Suprapubic skin (tissue), 4 donors: ENCODE measurements around the gene MYH14. TPM values are rescaled to one million over a fixed set of nuclear protein-coding genes. Genes with fewer than 3 reads are reported as not detected.

Experiments used
- DNase-seq, 2 donors: peaks; one replicate each; pipeline ENCODE4 v3.0.0-alpha.2; 2019; ENCODE audit warnings: low spot score in 2 of 2
- H3K27ac ChIP-seq: fragments of 200-600 bp; sonication (generic); one replicate; pipeline ENCODE4 v1.5.1; 2019
- H3K27me3 ChIP-seq: fragments of 200-600 bp; sonication (generic); one replicate; pipeline ENCODE4 v1.5.1; 2019
- H3K36me3 ChIP-seq: fragments of 200-600 bp; sonication (generic); one replicate; pipeline ENCODE4 v1.5.1; 2019
- H3K4me1 ChIP-seq: fragments of 200-600 bp; sonication (generic); one replicate; pipeline ENCODE4 v1.5.1; 2019
- H3K4me3 ChIP-seq: fragments of 200-600 bp; sonication (generic); one replicate; pipeline ENCODE4 v1.5.1; 2019; ENCODE audit warnings: mild to moderate bottlenecking
- H3K9me3 ChIP-seq: fragments of 200-600 bp; sonication (generic); one replicate; pipeline ENCODE4 v1.5.1; 2019
- EP300 ChIP-seq: sonication (generic); formaldehyde crosslinking; IDR thresholded peaks from one replicate; pipeline ENCODE4 v1.6.1; 2017; ENCODE audit warnings: antibody characterized with exemption
- POLR2A ChIP-seq, 2 donors: fragments of 450-650 bp; IDR thresholded peaks; one replicate each; pipeline ENCODE4 v1.6.1; 2017; ENCODE audit warnings: antibody characterized with exemption in 2 of 2, mild to moderate bottlenecking in 2 of 2, moderate library complexity in 2 of 2
- POLR2AphosphoS5 ChIP-seq, 3 donors: sonication (generic); formaldehyde crosslinking; IDR thresholded peaks; one replicate each; pipeline ENCODE4 v1.6.1; 2017; ENCODE audit warnings: antibody characterized with exemption in 3 of 3
- WGBS: methylation state at CpG from one replicate; pipeline ENCODE4 v1.1.5; 2018; 5-methylcytosine and 5-hydroxymethylcytosine counted together
- total RNA-seq, 4 donors: library from RNA; depleted of rRNA; stranded (reverse); fragments of >200 nt; gene quantifications; one replicate each; pipeline ENCODE4 v1.1.0, GENCODE V29; 2016
- TF ChIP-seq, protein P1 (sequence below), 2 donors: fragments of 200-600 bp in 1 of 2; fragments of 450-650 bp in 1 of 2; sonication (generic) in 1 of 2; IDR thresholded peaks; one replicate each; pipeline ENCODE4 v1.5.1; 2016 to 2019; ENCODE audit warnings: antibody characterized with exemption in 2 of 2, mild to moderate bottlenecking in 1 of 2, moderate library complexity in 1 of 2

The MYH14 gene
- total RNA-seq, 4 donors from 2014 or later, result 84.8 to 116 (median 104) TPM

DNA sequence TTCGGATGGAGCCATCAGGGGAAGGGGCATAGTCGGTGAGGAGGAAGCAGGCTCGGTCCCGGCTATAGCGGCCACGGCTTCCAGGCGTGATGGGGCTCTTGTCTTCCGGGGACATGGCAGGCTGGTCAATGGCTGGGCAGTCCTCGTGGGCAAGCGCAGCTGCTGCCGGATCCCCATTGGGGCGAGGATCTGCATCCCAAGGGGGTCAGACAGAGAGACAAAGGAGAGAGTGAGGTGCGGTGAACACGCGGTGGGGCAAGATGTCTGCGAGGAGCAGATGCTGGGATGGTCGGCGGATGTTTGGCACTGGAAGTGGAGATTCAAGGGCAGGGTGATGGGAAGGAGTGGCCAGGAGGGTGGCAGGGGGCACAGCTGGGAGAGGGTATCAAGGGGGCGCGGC, 117.2 kb downstream of the MYH14 start:
- peaks cover 30% of the 10 kb centered on the region for H3K27me3 ChIP-seq
- no peaks in the 10 kb centered on the region for H3K36me3 ChIP-seq
- DNase-seq, result no peak
- TF ChIP-seq EP300 (no peak), POLR2A (IDR thresholded peaks at IDR 0.05) (no peak), POLR2AphosphoS5 (IDR thresholded peaks at IDR 0.05) (no peak)
- TF ChIP-seq, protein P1, sequence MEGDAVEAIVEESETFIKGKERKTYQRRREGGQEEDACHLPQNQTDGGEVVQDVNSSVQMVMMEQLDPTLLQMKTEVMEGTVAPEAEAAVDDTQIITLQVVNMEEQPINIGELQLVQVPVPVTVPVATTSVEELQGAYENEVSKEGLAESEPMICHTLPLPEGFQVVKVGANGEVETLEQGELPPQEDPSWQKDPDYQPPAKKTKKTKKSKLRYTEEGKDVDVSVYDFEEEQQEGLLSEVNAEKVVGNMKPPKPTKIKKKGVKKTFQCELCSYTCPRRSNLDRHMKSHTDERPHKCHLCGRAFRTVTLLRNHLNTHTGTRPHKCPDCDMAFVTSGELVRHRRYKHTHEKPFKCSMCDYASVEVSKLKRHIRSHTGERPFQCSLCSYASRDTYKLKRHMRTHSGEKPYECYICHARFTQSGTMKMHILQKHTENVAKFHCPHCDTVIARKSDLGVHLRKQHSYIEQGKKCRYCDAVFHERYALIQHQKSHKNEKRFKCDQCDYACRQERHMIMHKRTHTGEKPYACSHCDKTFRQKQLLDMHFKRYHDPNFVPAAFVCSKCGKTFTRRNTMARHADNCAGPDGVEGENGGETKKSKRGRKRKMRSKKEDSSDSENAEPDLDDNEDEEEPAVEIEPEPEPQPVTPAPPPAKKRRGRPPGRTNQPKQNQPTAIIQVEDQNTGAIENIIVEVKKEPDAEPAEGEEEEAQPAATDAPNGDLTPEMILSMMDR (IDR thresholded peaks at IDR 0.05), result no peak
- WGBS, result 89% methylated on average over 20 of the region's 20 CpGs
- H3K4me1 ChIP-seq, result peaks cover 17% of the 10 kb centered on the region
- H3K27ac ChIP-seq, result no peak overlapping the region
- H3K9me3 ChIP-seq, result no peaks in the 10 kb centered on the region
- no peak overlapping the region for H3K4me3 ChIP-seq

- WGBS, result 83% methylated on average over 3 of the region's 4 CpGs
- Histone ChIP-seq H3K4me1 (peaks cover 25% of the 10 kb centered on the region), H3K27me3 (peaks cover 24% of the 10 kb centered on the region), H3K9me3 (no peaks in the 10 kb centered on the region), H3K4me3 (no peak overlapping the region), H3K27ac (no peak overlapping the region), H3K36me3 (no peaks in the 10 kb centered on the region)
- DNase-seq, result no peak
- TF ChIP-seq POLR2AphosphoS5 (IDR thresholded peaks at IDR 0.05) (no peak), POLR2A (IDR thresholded peaks at IDR 0.05) (no peak), EP300 (no peak)
- TF ChIP-seq, protein P1 (IDR thresholded peaks at IDR 0.05), result no peak
Measured at GRCh38 chr19:50321831-50322230, 118.4 kb downstream of the MYH14 start.

DNA sequence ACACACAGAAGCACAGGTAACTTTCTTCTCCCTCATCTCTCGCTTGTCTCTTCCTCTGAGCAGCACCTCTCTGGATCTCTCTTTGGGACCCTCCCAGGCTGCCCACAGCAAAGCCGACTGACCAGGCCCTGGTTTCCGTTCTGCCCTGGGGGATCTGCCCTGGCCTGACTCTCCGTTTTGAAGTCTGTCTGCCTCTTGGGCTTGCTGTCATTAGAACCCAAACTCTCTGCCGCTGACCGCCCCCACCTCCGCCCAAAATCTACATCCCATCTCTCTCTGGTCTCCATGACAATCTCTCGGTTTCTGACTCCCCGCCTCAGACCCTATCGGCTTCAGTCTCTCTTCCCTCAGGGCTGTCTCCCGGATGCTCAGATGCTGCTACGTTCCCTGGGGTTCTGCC, 118.8 kb downstream of the MYH14 start:
- Histone ChIP-seq H3K27me3 (peaks cover 24% of the 10 kb centered on the region), H3K27ac (no peak overlapping the region), H3K4me3 (no peak overlapping the region), H3K36me3 (no peaks in the 10 kb centered on the region), H3K4me1 (peaks cover 25% of the 10 kb centered on the region), H3K9me3 (no peaks in the 10 kb centered on the region)
- TF ChIP-seq, protein P1 (IDR thresholded peaks at IDR 0.05), result no peak
- no peak for TF ChIP-seq EP300
- no peak for TF ChIP-seq POLR2AphosphoS5 (IDR thresholded peaks at IDR 0.05)
- no peak for TF ChIP-seq POLR2A (IDR thresholded peaks at IDR 0.05)
- DNase-seq, result no peak
- WGBS, result 79% methylated on average over 12 of the region's 12 CpGs

DNA sequence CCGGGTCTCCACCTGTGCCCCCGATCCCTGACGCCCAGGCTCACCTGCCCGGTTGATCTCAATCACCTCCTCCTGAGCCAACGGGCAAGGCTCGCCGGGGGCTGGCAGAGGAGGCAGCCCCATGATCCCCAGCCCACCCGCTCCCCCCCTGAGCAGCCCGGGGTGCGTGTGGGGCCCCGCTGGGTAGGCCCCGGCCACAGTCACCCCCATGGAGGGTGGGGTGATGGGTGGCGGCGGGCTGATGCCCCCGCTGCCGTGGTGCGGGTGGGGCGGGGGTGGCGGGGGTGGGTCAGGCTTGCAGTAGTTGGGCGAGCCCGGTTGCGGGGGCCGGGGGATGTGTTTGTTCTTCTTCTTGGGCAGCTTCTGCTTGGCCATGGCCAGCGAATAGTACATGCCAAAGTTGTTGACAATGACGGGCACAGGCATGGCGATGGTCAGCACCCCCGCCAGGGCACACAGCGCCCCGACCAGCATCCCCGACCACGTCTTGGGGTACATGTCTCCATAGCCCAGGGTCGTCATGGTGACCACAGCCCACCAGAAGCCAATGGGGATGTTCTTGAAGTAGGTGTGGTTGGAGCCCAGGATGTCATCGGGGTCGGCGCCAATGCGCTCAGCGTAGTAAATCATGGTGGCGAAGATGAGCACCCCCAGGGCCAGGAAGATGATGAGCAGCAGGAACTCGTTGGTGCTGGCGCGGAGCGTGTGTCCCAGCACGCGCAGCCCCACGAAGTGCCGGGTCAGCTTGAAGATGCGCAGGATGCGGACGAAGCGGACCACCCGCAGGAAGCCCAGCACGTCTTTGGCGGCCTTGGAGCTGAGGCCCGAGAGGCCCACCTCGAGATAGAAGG, 119.7 kb downstream of the MYH14 start:
- no peak for DNase-seq
- WGBS, result 94% methylated on average over 29 of the region's 55 CpGs
- TF ChIP-seq POLR2A (IDR thresholded peaks at IDR 0.05) (no peak), POLR2AphosphoS5 (IDR thresholded peaks at IDR 0.05) (no peak), EP300 (no peak)
- TF ChIP-seq, protein P1 (IDR thresholded peaks at IDR 0.05), result no peak
- peaks cover 26% of the 10 kb centered on the region for H3K27me3 ChIP-seq
- no peak overlapping the region for H3K27ac ChIP-seq
- no peaks in the 10 kb centered on the region for H3K36me3 ChIP-seq
- peaks cover 31% of the 10 kb centered on the region for H3K4me1 ChIP-seq
- H3K9me3 ChIP-seq, result no peaks in the 10 kb centered on the region
- H3K4me3 ChIP-seq, result no peak overlapping the region

DNA sequence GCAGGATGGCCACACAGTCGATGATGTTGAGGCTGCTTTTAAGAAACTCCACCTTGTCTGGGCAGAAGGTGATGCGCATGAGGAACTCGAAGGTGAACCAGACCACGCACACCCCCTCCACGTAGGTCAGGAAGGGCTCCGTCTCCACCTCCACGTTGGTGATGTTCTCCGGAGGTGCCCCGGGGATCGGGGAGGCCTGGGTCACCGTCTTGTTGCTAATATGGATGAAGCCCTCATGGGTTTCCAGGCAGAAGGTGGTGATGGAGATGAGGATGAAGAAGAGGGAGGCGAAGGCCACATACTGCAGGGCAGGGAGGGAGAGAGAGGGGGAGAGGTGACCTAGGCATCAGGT, 120.3 kb downstream of the MYH14 start:
- WGBS, result 89% methylated on average over 12 of the region's 12 CpGs
- Histone ChIP-seq H3K27ac (no peak overlapping the region), H3K4me1 (peaks cover 35% of the 10 kb centered on the region), H3K4me3 (no peak overlapping the region), H3K27me3 (peaks cover 31% of the 10 kb centered on the region), H3K9me3 (no peaks in the 10 kb centered on the region), H3K36me3 (no peaks in the 10 kb centered on the region)
- DNase-seq, result no peak
- TF ChIP-seq EP300 (no peak), POLR2AphosphoS5 (IDR thresholded peaks at IDR 0.05) (no peak), POLR2A (IDR thresholded peaks at IDR 0.05) (no peak)
- TF ChIP-seq, protein P1 (IDR thresholded peaks at IDR 0.05), result no peak
